ENCODE results near the gene MUC5B. TPM values are rescaled to one million over a fixed set of nuclear protein-coding genes. Genes with fewer than 3 reads are reported as not detected.

Gene MUC5B
- total and polyA plus RNA-seq, 4 donors: 0.25 TPM; not detected in 3

- intact Hi-C loops (cut with DNase I): no loop called here
- no peaks in the 10 kb centered on the region for H3K4me1 ChIP-seq (ENCODE audit: control insufficient read depth in 1 of 2, insufficient read depth in 2 of 2, low read length in 2 of 2)
- 77 to 78% methylated on average over 17 to 18 of the region's 18 CpGs for WGBS, 2 donors
- DNase-seq: peak in 1 of 2 donors; percentile 67
- no peak for ATAC-seq (ENCODE audit: low FRiP score)
- no peak overlapping the region for H3K27ac ChIP-seq (ENCODE audit: low read depth in 1 of 2, low read length in 2 of 2)
- no peaks in the 10 kb centered on the region for H3K27me3 ChIP-seq (ENCODE audit: control insufficient read depth in 1 of 2, insufficient read depth in 2 of 2, low read length in 1 of 2)
- H3K9me3 ChIP-seq (ENCODE audit: control insufficient read depth, low read length): no peaks in the 10 kb centered on the region
- no peaks in the 10 kb centered on the region for H3K36me3 ChIP-seq (ENCODE audit: control insufficient read depth in 1 of 2, insufficient read depth in 2 of 2, low read length in 1 of 2)
- no peak overlapping the region for H3K4me3 ChIP-seq (ENCODE audit: low read length in 2 of 2)
Measured at GRCh38 chr11:1228921-1229451, 6.1 kb downstream of the MUC5B start.

- ATAC-seq (ENCODE audit: low FRiP score) (no peak), DNase-seq (peak; percentile 41 to 68)
- intact Hi-C loops (cut with DNase I): no loop called here
- Histone ChIP-seq H3K4me3 (ENCODE audit: low read length in 2 of 2) (no peak overlapping the region), H3K9me3 (ENCODE audit: control insufficient read depth, low read length) (no peaks in the 10 kb centered on the region), H3K27me3 (ENCODE audit: control insufficient read depth in 1 of 2, insufficient read depth in 2 of 2, low read length in 1 of 2) (no peaks in the 10 kb centered on the region), H3K4me1 (ENCODE audit: control insufficient read depth in 1 of 2, insufficient read depth in 2 of 2, low read length in 2 of 2) (no peaks in the 10 kb centered on the region), H3K36me3 (ENCODE audit: control insufficient read depth in 1 of 2, insufficient read depth in 2 of 2, low read length in 1 of 2) (no peaks in the 10 kb centered on the region), H3K27ac (ENCODE audit: low read depth in 1 of 2, low read length in 2 of 2) (no peak overlapping the region)
- 79 to 86% methylated on average over 27 of the region's 27 CpGs for WGBS, 2 donors
Measured at GRCh38 chr11:1229471-1230120, 6.7 kb downstream of the MUC5B start.

GRCh38 chr11:1230121-1230455 lies 7.2 kb downstream of the MUC5B start:
- intact Hi-C loops (cut with DNase I): no loop called here
- Histone ChIP-seq H3K36me3 (ENCODE audit: control insufficient read depth in 1 of 2, insufficient read depth in 2 of 2, low read length in 1 of 2) (no peaks in the 10 kb centered on the region), H3K4me1 (ENCODE audit: control insufficient read depth in 1 of 2, insufficient read depth in 2 of 2, low read length in 2 of 2) (no peaks in the 10 kb centered on the region), H3K4me3 (ENCODE audit: low read length in 2 of 2) (no peak overlapping the region), H3K9me3 (ENCODE audit: control insufficient read depth, low read length) (no peaks in the 10 kb centered on the region), H3K27me3 (ENCODE audit: control insufficient read depth in 1 of 2, insufficient read depth in 2 of 2, low read length in 1 of 2) (no peaks in the 10 kb centered on the region), H3K27ac (ENCODE audit: low read depth in 1 of 2, low read length in 2 of 2) (no peak overlapping the region)
- ATAC-seq (ENCODE audit: low FRiP score): no peak
- DNase-seq: peak in 1 of 2 donors; percentile 42
- 87% methylated on average over 5 of the region's 5 CpGs for WGBS, 2 donors

GRCh38 chr11:1230456-1231395 lies 7.9 kb downstream of the MUC5B start:
- no peak overlapping the region for H3K4me3 ChIP-seq (ENCODE audit: low read length in 2 of 2)
- H3K36me3 ChIP-seq (ENCODE audit: control insufficient read depth in 1 of 2, insufficient read depth in 2 of 2, low read length in 1 of 2): no peaks in the 10 kb centered on the region
- no peak overlapping the region for H3K27ac ChIP-seq (ENCODE audit: low read depth in 1 of 2, low read length in 2 of 2)
- intact Hi-C loops (cut with DNase I): no loop called here
- H3K27me3 ChIP-seq (ENCODE audit: control insufficient read depth in 1 of 2, insufficient read depth in 2 of 2, low read length in 1 of 2): no peaks in the 10 kb centered on the region
- H3K9me3 ChIP-seq (ENCODE audit: control insufficient read depth, low read length): no peaks in the 10 kb centered on the region
- DNase-seq: peak; percentile 33 to 76
- H3K4me1 ChIP-seq (ENCODE audit: control insufficient read depth in 1 of 2, insufficient read depth in 2 of 2, low read length in 2 of 2): no peaks in the 10 kb centered on the region
- WGBS, 2 donors: 77 to 79% methylated on average over 42 to 45 of the region's 45 CpGs
- ATAC-seq (ENCODE audit: low FRiP score): no peak

GRCh38 chr11:1231396-1232020 lies 8.6 kb downstream of the MUC5B start:
- Histone ChIP-seq H3K9me3 (ENCODE audit: control insufficient read depth, low read length) (no peaks in the 10 kb centered on the region), H3K27ac (ENCODE audit: low read depth in 1 of 2, low read length in 2 of 2) (no peak overlapping the region), H3K27me3 (ENCODE audit: control insufficient read depth in 1 of 2, insufficient read depth in 2 of 2, low read length in 1 of 2) (no peaks in the 10 kb centered on the region), H3K36me3 (ENCODE audit: control insufficient read depth in 1 of 2, insufficient read depth in 2 of 2, low read length in 1 of 2) (no peaks in the 10 kb centered on the region), H3K4me3 (ENCODE audit: low read length in 2 of 2) (no peak overlapping the region), H3K4me1 (ENCODE audit: control insufficient read depth in 1 of 2, insufficient read depth in 2 of 2, low read length in 2 of 2) (no peaks in the 10 kb centered on the region)
- DNase-seq (peak; percentile 40 to 64), ATAC-seq (ENCODE audit: low FRiP score) (no peak)
- intact Hi-C loops (cut with DNase I): no loop called here
- 65 to 70% methylated on average over 17 to 22 of the region's 22 CpGs for WGBS, 2 donors

GRCh38 chr11:1232021-1232882 lies 9.4 kb downstream of the MUC5B start:
- ATAC-seq (ENCODE audit: low FRiP score) (no peak), DNase-seq (peak; percentile 33 to 62)
- no peaks in the 10 kb centered on the region for H3K27me3 ChIP-seq (ENCODE audit: control insufficient read depth in 1 of 2, insufficient read depth in 2 of 2, low read length in 1 of 2)
- no peaks in the 10 kb centered on the region for H3K36me3 ChIP-seq (ENCODE audit: control insufficient read depth in 1 of 2, insufficient read depth in 2 of 2, low read length in 1 of 2)
- no peak overlapping the region for H3K27ac ChIP-seq (ENCODE audit: low read depth in 1 of 2, low read length in 2 of 2)
- no peaks in the 10 kb centered on the region for H3K4me1 ChIP-seq (ENCODE audit: control insufficient read depth in 1 of 2, insufficient read depth in 2 of 2, low read length in 2 of 2)
- no peaks in the 10 kb centered on the region for H3K9me3 ChIP-seq (ENCODE audit: control insufficient read depth, low read length)
- intact Hi-C loops (cut with DNase I): no loop called here
- H3K4me3 ChIP-seq (ENCODE audit: low read length in 2 of 2): no peak overlapping the region
- WGBS, 2 donors: 83 to 86% methylated on average over 46 of the region's 46 CpGs

GRCh38 chr11:1232883-1233321 lies 10.0 kb downstream of the MUC5B start:
- Histone ChIP-seq H3K36me3 (ENCODE audit: control insufficient read depth in 1 of 2, insufficient read depth in 2 of 2, low read length in 1 of 2) (no peaks in the 10 kb centered on the region), H3K9me3 (ENCODE audit: control insufficient read depth, low read length) (no peaks in the 10 kb centered on the region), H3K4me3 (ENCODE audit: low read length in 2 of 2) (no peak overlapping the region), H3K27ac (ENCODE audit: low read depth in 1 of 2, low read length in 2 of 2) (no peak overlapping the region), H3K4me1 (ENCODE audit: control insufficient read depth in 1 of 2, insufficient read depth in 2 of 2, low read length in 2 of 2) (no peaks in the 10 kb centered on the region), H3K27me3 (ENCODE audit: control insufficient read depth in 1 of 2, insufficient read depth in 2 of 2, low read length in 1 of 2) (no peaks in the 10 kb centered on the region)
- no peak for ATAC-seq (ENCODE audit: low FRiP score)
- intact Hi-C loops (cut with DNase I): no loop called here
- WGBS, 2 donors: 86% methylated on average over 30 of the region's 30 CpGs
- DNase-seq: peak; percentile 41 to 64

Measured in aorta (tissue), 5 donors.